Thyroid gland (tissue), 4 donors: ENCODE results near the gene MAP3K9. TPM values are rescaled to one million over a fixed set of nuclear protein-coding genes. Genes with fewer than 3 reads are reported as not detected.

Source experiments
- DNase-seq, 2 donors: peaks; one replicate each; pipeline ENCODE4 v3.0.0-alpha.2; 2019
- H3K27ac ChIP-seq, 3 donors: fragments of 200-600 bp; sonication (generic); 1 replicate in 2 of 3; 2 replicates in 1 of 3; pipeline ENCODE4 v1.5.1; 2016 to 2019; ENCODE audit warnings: mild to moderate bottlenecking in 1 of 3, moderate library complexity in 1 of 3
- H3K27me3 ChIP-seq: fragments of 200-600 bp; sonication (generic); one replicate; pipeline ENCODE4 v1.5.1; 2019
- H3K36me3 ChIP-seq, 2 donors: fragments of 200-600 bp; sonication (generic); one replicate each; pipeline ENCODE4 v1.5.1; 2016 to 2019
- H3K4me1 ChIP-seq, 2 donors: fragments of 200-600 bp; sonication (generic); one replicate each; pipeline ENCODE4 v1.5.1; 2017 to 2019
- H3K4me3 ChIP-seq, 3 donors: fragments of 200-600 bp; sonication (generic); replicated peaks in 1 of 3; 1 replicate in 2 of 3; 2 replicates in 1 of 3; pipeline ENCODE4 v1.5.1; 2016; ENCODE audit warnings: mild to moderate bottlenecking in 1 of 3
- H3K9me3 ChIP-seq: fragments of 200-600 bp; sonication (generic); one replicate; pipeline ENCODE4 v1.5.1; 2017
- CTCF ChIP-seq, 6 experiments: fragments of 200-600 bp in 3 of 6; fragments of 450-650 bp in 3 of 6; sonication (generic) in 3 of 6; IDR thresholded peaks; one replicate each; pipeline ENCODE4 v1.5.1; 2016 to 2019; ENCODE audit warnings: antibody characterized with exemption in 6 of 6, mild to moderate bottlenecking in 2 of 6, inconsistent platforms in 1 of 6, moderate library complexity in 1 of 6
- POLR2A ChIP-seq, 2 donors: fragments of 450-650 bp; IDR thresholded peaks; one replicate each; pipeline ENCODE4 v1.6.1; 2017; ENCODE audit warnings: antibody characterized with exemption in 2 of 2, mild to moderate bottlenecking in 2 of 2, moderate library complexity in 1 of 2
- WGBS, 2 donors: methylation state at CpG; one replicate each; pipeline ENCODE4 v1.1.5; 2017; 5-methylcytosine and 5-hydroxymethylcytosine counted together
- intact Hi-C: fragments of 100-400 bp; cut with DNase I; formaldehyde crosslinking; loops from one replicate; pipeline ENCODE4 v1.15.1; 2023
- total RNA-seq, 4 donors: library from RNA; depleted of rRNA; stranded (reverse); fragments of >200 nt; gene quantifications; one replicate each; pipeline ENCODE4 v1.2.3, GENCODE V29; 2016

MAP3K9 gene
- total RNA-seq, 4 donors from 2014 or later = 7.7 to 19.7 (median 11.9) TPM

- 87 to 90% methylated on average over 14 of the region's 14 CpGs for WGBS, 2 donors
Measured at GRCh38 chr14:70742316-70742715, 67.0 kb downstream of the MAP3K9 start.

GRCh38 chr14:70741482-70741881 is 67.8 kb downstream of the MAP3K9 start:
- WGBS, 2 donors = 35 to 45% methylated on average over 6 of the region's 6 CpGs
- H3K4me3 ChIP-seq = no peak overlapping the region
- H3K27ac ChIP-seq = peak overlapping the region in 1 of 3 donors; percentile 57
- H3K36me3 ChIP-seq = peaks cover 0 to 12% of the 10 kb centered on the region in 2 donors
- no peak for TF ChIP-seq CTCF (IDR thresholded peaks at IDR 0.05)
- no peak for TF ChIP-seq POLR2A (IDR thresholded peaks at IDR 0.05)
- peak; percentile 39 to 50 for DNase-seq
- no peaks in the 10 kb centered on the region for H3K9me3 ChIP-seq
- H3K4me1 ChIP-seq = peaks cover 21 to 28% of the 10 kb centered on the region in 2 donors
- H3K27me3 ChIP-seq = no peaks in the 10 kb centered on the region
- intact Hi-C loops = no loop called here

More at GRCh38 chr14:70742316-70742715, 67.0 kb downstream of the MAP3K9 start:
- Histone ChIP-seq H3K27me3 (no peaks in the 10 kb centered on the region), H3K27ac (peak overlapping the region in 2 of 3 donors; percentile 36 to 57), H3K36me3 (peaks cover 0 to 9% of the 10 kb centered on the region in 2 donors), H3K4me3 (no peak overlapping the region), H3K9me3 (no peaks in the 10 kb centered on the region), H3K4me1 (peaks cover 21 to 28% of the 10 kb centered on the region in 2 donors)
- TF ChIP-seq POLR2A (IDR thresholded peaks at IDR 0.05) (no peak), CTCF (IDR thresholded peaks at IDR 0.05) (no peak)
- intact Hi-C loops = no loop called here
- DNase-seq = no peak

DNA sequence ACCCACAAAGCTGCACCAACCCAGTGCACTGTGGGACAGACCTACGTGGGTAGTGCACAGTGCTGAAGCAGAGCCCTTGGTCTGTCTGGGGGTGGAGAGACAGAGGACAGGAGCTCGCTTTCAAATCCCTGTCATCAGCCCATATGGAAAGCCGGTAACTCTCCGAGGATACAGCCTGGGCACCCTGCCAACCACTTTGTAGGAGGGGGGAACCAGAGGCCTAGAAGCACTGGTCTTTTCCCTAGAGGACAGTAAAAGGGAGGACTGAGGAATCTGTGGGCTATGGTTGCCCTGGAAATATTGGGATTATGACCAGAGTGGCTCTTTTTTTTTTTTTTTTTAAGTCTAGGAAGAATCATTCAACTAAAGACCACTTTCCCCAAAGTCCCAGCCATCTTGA is 74.3 kb downstream of the MAP3K9 start:
- 48 to 74% methylated on average over 4 of the region's 4 CpGs for WGBS, 2 donors
- Histone ChIP-seq H3K27me3 (no peaks in the 10 kb centered on the region), H3K27ac (no peak overlapping the region), H3K9me3 (no peaks in the 10 kb centered on the region), H3K36me3 (peaks cover 6 to 23% of the 10 kb centered on the region in 2 donors), H3K4me1 (no peaks in the 10 kb centered on the region), H3K4me3 (no peak overlapping the region)
- no peak for DNase-seq
- intact Hi-C loops = no loop called here
- TF ChIP-seq POLR2A (IDR thresholded peaks at IDR 0.05) = no peak
- no peak for TF ChIP-seq CTCF (IDR thresholded peaks at IDR 0.05)

DNA sequence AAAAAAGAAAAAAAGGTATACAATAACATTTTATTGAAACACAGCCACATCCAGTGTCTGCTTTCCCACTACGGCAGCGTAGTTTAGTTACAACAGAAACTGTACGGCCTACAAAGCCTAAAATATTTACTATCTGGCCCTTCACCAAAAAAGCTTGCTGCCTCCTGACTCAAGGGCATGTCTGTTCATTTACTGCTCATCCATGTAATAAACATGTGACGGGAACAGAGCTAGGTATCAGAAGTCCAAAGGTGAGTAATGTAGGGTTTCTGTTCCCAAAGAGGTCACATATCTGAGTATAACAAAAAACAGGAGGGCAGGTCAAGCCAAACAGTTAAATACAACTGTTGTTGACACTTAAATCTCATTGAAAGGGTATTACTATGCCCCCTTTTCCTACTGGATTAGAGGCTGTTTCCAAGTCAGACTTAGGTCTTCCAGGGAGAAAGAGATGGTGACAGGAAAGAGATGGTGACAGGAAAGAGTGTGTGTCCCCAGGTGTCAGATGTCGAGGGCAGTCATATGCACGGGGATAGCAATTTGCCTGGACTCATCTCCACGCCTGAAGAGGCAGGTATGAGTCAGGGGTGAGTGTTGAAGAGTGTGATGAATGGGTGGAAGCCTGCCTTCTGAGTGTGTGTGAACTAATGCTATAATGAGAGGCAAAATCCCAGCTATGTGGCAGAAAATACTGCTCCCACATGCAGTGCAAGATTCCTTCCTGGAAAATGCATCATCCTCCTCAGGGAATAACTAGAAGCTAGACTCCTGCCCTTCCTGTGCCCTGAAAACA is 77.7 kb downstream of the MAP3K9 start:
- no peaks in the 10 kb centered on the region for H3K27me3 ChIP-seq
- no peaks in the 10 kb centered on the region for H3K9me3 ChIP-seq
- peaks cover 6 to 15% of the 10 kb centered on the region in 2 donors for H3K36me3 ChIP-seq
- no peak overlapping the region for H3K4me3 ChIP-seq
- no peaks in the 10 kb centered on the region for H3K4me1 ChIP-seq
- WGBS, 2 donors = 86 to 90% methylated on average over 7 of the region's 7 CpGs
- H3K27ac ChIP-seq = no peak overlapping the region
- TF ChIP-seq CTCF (IDR thresholded peaks at IDR 0.05) = no peak
- TF ChIP-seq POLR2A (IDR thresholded peaks at IDR 0.05) = no peak
- DNase-seq = no peak
- intact Hi-C loops = no loop called here

GRCh38 chr14:70730393-70730792 is 78.9 kb downstream of the MAP3K9 start:
- 99 to 100% methylated on average over 1 to 7 of the region's 17 CpGs for WGBS, 2 donors
- TF ChIP-seq CTCF (IDR thresholded peaks at IDR 0.05) (no peak), POLR2A (IDR thresholded peaks at IDR 0.05) (no peak)
- no peak for DNase-seq
- no peaks in the 10 kb centered on the region for H3K9me3 ChIP-seq
- no peak overlapping the region for H3K27ac ChIP-seq
- intact Hi-C loops = no loop called here
- peaks cover 6 to 15% of the 10 kb centered on the region in 2 donors for H3K36me3 ChIP-seq
- H3K27me3 ChIP-seq = no peaks in the 10 kb centered on the region
- no peaks in the 10 kb centered on the region for H3K4me1 ChIP-seq
- H3K4me3 ChIP-seq = no peak overlapping the region
